Immature natural killer cell (primary cell): Measurements from ENCODE around the gene KCNIP4. TPM values are rescaled to one million over a fixed set of nuclear protein-coding genes. Genes with fewer than 3 reads are reported as not detected.

Experiments used
- DNase-seq, 3 donors: peaks; one replicate each; pipeline ENCODE4 v3.0.0; 2022; ENCODE audit warnings: mixed read lengths in 1 of 3
- H3K27ac Mint-ChIP-seq, 6 donors: one replicate each; pipeline ENCODE4 v1.8.0; 2020; ENCODE audit warnings: mixed read lengths in 6 of 6, mild to moderate bottlenecking in 5 of 6, inconsistent platforms in 4 of 6, moderate library complexity in 3 of 6
- H3K27me3 Mint-ChIP-seq, 3 donors: one replicate each; pipeline ENCODE4 v1.8.0; 2020 to 2021; ENCODE audit warnings: low read depth in 3 of 3, mild to moderate bottlenecking in 3 of 3, mixed read lengths in 3 of 3, moderate library complexity in 3 of 3, inconsistent platforms in 1 of 3
- H3K36me3 Mint-ChIP-seq, 3 donors: one replicate each; pipeline ENCODE4 v1.8.0; 2020; ENCODE audit warnings: mixed read lengths in 3 of 3, inconsistent platforms in 2 of 3, mild to moderate bottlenecking in 2 of 3
- H3K4me1 Mint-ChIP-seq, 2 donors: one replicate each; pipeline ENCODE4 v1.8.0; 2020; ENCODE audit warnings: inconsistent platforms in 2 of 2, mild to moderate bottlenecking in 2 of 2, mixed read lengths in 2 of 2, moderate library complexity in 1 of 2
- H3K4me3 Mint-ChIP-seq, 5 donors: one replicate each; pipeline ENCODE4 v1.8.0; 2020; ENCODE audit warnings: mild to moderate bottlenecking in 5 of 5, mixed read lengths in 5 of 5, inconsistent platforms in 3 of 5, moderate library complexity in 3 of 5
- H3K9me3 Mint-ChIP-seq, 6 donors: one replicate each; pipeline ENCODE4 v1.8.0; 2020; ENCODE audit warnings: mild to moderate bottlenecking in 6 of 6, mixed read lengths in 6 of 6, inconsistent platforms in 4 of 6, moderate library complexity in 3 of 6
- polyA plus RNA-seq, 3 donors: library from polyadenylated mRNA; unstranded; fragments of 300-500 nt; fragmentation: Illumina TruSeq; gene quantifications; one replicate each; pipeline ENCODE4 v1.2.3, GENCODE V29; 2021

Gene KCNIP4
- polyA plus RNA-seq, 3 donors from 2014 or later: 0.10 TPM; not detected in 2

DNA sequence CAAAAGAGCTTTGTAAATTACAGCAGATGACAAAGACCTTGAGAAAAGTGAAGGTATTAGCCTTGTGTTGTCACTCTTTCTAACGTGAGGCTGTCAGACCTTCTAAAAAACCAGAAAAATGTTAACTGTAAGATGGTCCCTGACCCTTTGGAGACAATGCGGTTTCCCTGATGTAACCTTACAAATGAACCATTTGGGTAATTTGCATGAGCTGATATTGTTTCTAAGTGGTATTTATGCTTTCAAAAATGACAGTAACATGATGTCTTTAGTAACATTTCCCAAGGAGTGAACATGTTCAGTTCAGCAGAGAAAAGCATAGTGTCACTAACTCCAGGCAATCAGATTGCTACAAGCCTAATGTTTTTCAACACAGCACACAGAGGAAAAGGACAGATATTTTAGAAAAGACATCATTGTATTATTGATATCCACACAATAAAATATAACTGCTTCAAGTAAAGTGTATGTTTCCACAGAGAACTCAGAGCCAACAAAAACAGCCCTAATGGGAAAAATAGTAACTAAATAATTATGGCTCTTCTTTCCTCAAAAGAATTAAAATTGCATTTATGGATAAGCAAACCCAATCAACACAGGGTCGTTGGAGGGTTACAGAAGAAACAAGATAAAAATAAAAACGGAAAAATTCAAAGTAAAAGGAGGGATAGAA lies 434.4 kb downstream of the KCNIP4 start:
- DNase-seq: no peak
- Mint-ChIP-seq H3K4me1 (no peaks in the 10 kb centered on the region), H3K27me3 (peaks cover 0 to 3% (median 0%) of the 10 kb centered on the region in 3 donors), H3K4me3 (no peak overlapping the region), H3K27ac (no peak overlapping the region), H3K9me3 (peaks cover 0 to 8% (median 0%) of the 10 kb centered on the region in 6 donors), H3K36me3 (no peaks in the 10 kb centered on the region)

DNA sequence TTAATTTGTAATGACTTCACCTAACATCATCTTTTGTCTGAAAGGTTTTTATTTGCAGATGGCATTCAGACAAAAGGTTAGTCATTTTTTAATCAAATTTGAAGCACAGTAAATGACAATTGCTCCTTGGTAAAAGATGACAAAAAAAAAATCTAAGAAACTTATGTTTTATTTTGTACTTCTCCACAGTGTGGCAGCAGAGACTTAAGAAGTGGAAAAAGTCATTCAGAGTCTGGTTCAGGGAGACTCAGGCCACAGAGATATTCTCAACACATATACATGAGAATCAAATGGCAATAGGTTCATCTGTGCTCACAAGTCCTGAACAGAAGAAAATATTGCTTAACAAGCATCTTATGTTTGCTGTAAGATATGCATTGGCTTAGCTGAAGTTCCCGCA lies 436.2 kb downstream of the KCNIP4 start:
- H3K36me3 Mint-ChIP-seq: no peaks in the 10 kb centered on the region
- no peaks in the 10 kb centered on the region for H3K4me1 Mint-ChIP-seq
- H3K4me3 Mint-ChIP-seq: no peak overlapping the region
- no peak overlapping the region for H3K27ac Mint-ChIP-seq
- peaks cover 0 to 3% (median 2%) of the 10 kb centered on the region in 3 donors for H3K27me3 Mint-ChIP-seq
- H3K9me3 Mint-ChIP-seq: peaks cover 0 to 6% (median 0%) of the 10 kb centered on the region in 6 donors
- no peak for DNase-seq

DNA sequence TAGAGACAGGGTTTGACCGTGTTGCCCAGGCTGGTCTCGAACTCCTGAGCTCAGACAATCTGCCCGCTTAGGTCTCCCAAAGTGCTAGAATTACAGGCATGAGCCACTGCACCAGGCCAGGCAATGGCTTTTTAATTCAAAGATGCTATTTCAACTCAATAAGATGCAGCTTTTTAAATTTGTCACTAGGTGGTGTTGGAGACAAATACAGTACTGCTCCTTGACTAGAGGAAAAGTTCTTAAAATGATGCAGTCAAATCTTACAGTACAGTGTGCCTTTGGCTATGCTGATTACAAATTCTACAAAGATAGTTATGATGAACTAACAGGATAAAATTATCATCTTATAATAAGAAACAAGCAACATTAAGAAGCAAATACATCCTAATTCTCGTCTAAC lies 441.1 kb downstream of the KCNIP4 start:
- Mint-ChIP-seq H3K9me3 (peaks cover 0 to 7% (median 0%) of the 10 kb centered on the region in 6 donors), H3K4me1 (no peaks in the 10 kb centered on the region), H3K36me3 (no peaks in the 10 kb centered on the region), H3K27ac (no peak overlapping the region), H3K27me3 (peaks cover 0 to 3% (median 2%) of the 10 kb centered on the region in 3 donors), H3K4me3 (no peak overlapping the region)
- DNase-seq: no peak

DNA sequence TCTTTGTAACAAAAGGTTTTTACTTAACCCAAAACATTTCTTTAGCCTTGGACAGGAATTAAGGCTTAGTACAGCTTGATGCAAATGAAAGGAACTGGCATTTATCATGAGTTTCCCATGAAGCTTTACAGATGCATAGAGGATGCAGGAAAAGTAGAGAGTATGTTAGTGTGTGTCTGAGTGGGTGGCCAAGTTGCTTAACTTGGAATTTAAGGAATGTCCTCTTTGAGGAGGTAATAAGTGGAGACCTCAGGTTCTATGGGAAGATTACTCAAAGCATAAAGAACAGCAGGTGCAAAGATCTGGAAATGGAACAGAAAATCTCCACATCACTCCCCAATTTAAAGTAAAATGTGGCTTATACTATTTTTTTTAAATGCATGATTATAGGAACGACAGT lies 457.9 kb downstream of the KCNIP4 start:
- H3K9me3 Mint-ChIP-seq: peaks cover 0 to 7% (median 4%) of the 10 kb centered on the region in 6 donors

DNA sequence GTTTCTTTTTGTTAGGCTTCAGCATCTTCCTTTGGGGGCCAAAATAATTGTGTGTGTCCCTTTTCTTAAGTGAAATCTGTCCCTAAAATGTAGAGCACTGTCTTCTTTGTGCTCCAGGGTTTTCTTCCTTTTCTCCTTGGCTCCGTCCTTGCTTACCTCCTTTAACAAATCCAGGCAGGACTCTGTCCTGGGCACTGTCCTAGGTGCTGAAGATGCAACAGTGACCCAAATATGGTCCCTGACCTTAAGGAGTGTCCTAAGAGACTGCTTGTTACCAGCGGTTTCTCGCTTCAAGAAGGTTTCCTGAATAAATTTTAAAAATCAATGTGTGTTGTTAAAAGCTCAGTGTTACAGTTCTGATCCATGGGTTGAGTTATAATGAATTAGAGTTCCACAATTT lies 471.8 kb downstream of the KCNIP4 start:
- Mint-ChIP-seq H3K4me1 (no peaks in the 10 kb centered on the region), H3K27ac (no peak overlapping the region), H3K4me3 (no peak overlapping the region), H3K36me3 (no peaks in the 10 kb centered on the region), H3K9me3 (peaks cover 0 to 7% (median 0%) of the 10 kb centered on the region in 6 donors), H3K27me3 (peaks cover 0 to 2% (median 0%) of the 10 kb centered on the region in 3 donors)
- no peak for DNase-seq

More for the DNA sequence above, 457.9 kb downstream of the KCNIP4 start:
- Mint-ChIP-seq H3K4me1 (no peaks in the 10 kb centered on the region), H3K27ac (no peak overlapping the region), H3K36me3 (no peaks in the 10 kb centered on the region), H3K4me3 (no peak overlapping the region), H3K27me3 (peaks cover 0 to 2% (median 0%) of the 10 kb centered on the region in 3 donors)
- no peak for DNase-seq

DNA sequence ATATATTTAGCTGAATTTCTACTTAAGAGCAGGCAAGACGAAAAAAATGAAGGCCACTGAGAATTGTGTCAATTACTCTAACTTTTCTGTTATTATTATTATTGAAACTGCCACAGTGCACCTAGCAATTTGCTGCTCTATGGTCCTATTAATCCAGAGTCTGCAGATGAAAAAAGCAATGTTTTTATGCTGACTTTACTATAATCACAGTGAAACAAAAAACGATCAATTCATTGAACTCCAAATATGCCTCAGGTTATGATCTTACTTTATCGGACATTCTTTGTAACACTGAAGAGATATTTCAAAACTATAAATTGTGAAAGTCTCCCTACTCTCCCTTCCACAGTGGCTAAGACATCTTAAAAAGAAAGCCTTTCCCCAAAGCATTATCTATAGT lies 474.4 kb downstream of the KCNIP4 start:
- H3K9me3 Mint-ChIP-seq: peaks cover 0 to 7% (median 0%) of the 10 kb centered on the region in 6 donors
- no peaks in the 10 kb centered on the region for H3K4me1 Mint-ChIP-seq
- H3K36me3 Mint-ChIP-seq: no peaks in the 10 kb centered on the region
- no peak overlapping the region for H3K4me3 Mint-ChIP-seq
- DNase-seq: no peak
- no peak overlapping the region for H3K27ac Mint-ChIP-seq
- peaks cover 0 to 2% (median 0%) of the 10 kb centered on the region in 3 donors for H3K27me3 Mint-ChIP-seq

DNA sequence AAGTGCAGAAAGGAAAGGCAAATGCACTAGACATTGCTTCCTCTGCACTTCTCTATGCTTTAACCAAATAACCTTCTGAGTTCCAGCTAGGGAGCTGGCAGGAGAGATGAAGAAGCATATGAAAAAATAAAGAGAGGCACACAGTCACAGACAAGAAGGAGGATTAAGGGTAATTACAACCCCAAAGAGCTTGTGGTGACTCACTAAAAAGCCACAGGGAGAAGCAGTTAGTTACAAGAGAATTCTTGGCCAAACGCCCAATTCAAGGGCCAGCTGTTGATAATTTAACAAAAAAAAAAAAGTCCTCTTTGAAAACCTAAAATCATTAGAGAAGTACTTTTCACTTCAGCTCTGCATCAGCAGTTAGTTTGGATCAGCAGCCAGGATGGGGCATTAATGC lies 478.0 kb downstream of the KCNIP4 start:
- Mint-ChIP-seq H3K36me3 (no peaks in the 10 kb centered on the region), H3K4me1 (no peaks in the 10 kb centered on the region), H3K27ac (no peak overlapping the region), H3K4me3 (no peak overlapping the region), H3K9me3 (peaks cover 0 to 6% (median 1%) of the 10 kb centered on the region in 6 donors), H3K27me3 (peaks cover 0 to 4% (median 2%) of the 10 kb centered on the region in 3 donors)
- no peak for DNase-seq

DNA sequence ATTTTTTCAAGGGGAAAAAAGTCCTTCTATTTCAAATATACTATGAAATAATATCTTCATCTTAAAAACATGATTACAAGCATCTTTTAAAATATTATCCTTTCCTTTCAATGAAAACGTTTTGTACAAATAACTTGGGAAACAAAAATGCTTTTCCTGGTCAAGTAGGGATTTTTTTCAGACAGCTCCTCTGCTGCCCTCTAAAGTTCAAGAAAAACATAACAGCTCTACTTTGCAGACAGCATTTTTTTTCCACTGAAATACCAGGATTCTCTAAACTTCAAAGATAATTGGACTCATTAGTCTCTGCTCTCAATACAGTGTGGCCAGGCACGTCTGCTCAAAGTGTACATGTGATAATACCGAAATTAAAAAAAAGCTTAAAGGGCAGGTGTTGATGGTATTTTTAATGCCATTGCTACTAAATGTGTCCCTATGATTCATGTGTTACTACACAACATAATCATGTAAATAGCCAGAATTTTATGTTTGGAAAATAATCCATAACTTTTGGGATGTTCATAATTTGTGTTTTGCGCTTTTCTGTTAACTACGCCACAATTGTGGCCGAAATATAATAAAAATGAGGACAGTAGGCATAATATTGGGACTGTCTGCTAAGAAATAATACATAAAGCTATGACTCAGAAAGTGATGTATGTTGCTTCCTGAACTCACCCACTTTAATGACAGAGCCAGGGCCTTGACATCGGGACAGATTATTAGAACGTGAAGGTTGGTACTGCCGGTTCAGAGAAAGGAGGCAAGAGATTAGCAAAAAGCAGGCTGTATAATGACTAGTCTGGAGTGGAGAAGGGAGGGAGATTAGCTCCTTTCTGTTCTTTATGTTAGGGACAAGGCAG lies 478.9 kb downstream of the KCNIP4 start:
- Mint-ChIP-seq H3K27me3 (peaks cover 0 to 4% (median 2%) of the 10 kb centered on the region in 3 donors), H3K4me1 (no peaks in the 10 kb centered on the region), H3K9me3 (peaks cover 0 to 6% (median 1%) of the 10 kb centered on the region in 6 donors), H3K4me3 (no peak overlapping the region), H3K36me3 (no peaks in the 10 kb centered on the region), H3K27ac (no peak overlapping the region)
- no peak for DNase-seq

DNA sequence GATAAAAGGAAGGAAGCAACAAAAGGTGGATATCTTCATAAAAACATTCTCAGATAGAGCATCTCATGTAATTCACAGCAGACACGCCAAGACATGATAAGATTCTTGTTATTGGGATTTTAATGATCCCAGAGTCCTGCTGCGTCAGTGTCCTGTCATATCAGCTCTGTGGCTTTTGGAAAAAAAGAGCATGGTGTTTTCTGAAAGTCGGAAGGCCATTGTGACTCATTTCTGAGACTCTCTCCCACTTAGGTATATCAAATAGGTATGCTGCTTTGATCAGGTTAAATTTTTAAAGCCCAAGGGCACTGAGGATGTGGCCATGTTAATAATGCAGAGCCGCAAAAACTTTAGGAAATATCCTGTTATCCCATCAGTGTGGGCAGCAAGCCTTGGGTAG lies 481.0 kb downstream of the KCNIP4 start:
- H3K27me3 Mint-ChIP-seq: peaks cover 0 to 4% (median 2%) of the 10 kb centered on the region in 3 donors
- no peaks in the 10 kb centered on the region for H3K36me3 Mint-ChIP-seq
- no peaks in the 10 kb centered on the region for H3K4me1 Mint-ChIP-seq
- no peak for DNase-seq
- peaks cover 0 to 5% (median 2%) of the 10 kb centered on the region in 6 donors for H3K9me3 Mint-ChIP-seq
- no peak overlapping the region for H3K27ac Mint-ChIP-seq
- H3K4me3 Mint-ChIP-seq: no peak overlapping the region

DNA sequence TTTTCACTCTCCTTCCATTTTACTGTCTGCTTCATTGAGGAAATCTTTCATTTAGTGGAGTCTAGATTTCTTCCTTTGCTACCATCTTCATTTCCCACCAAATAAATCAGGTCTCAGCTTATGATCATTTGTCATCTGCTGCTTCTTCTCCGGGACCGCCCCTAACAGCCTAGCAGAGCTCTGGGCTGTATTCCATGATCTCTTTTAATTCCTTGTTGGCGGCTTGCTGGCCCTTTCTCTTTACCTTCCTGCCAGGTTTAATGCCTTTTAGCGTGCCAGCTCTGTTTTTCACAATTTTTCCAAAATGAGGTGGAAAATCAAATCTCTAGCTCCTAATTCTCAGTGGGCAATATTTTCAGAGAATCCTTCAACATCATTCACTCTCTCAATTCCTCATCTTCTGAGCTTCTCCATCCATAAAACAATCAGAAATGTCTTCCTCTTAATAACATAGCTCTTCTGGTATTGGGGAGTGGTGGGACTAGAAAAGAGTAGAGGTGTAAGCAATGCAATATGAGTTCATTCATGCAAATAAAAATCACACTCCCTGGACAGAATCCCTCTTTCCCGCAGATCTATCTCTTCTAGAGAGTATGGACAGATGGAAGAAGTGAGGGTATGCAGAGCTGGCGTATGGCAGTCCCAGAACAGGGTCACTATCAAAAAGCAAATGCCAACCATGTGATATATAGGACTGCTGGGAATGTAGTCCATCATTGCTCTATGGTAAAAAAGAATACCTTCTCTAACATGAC lies 491.3 kb downstream of the KCNIP4 start:
- Mint-ChIP-seq H3K27ac (no peak overlapping the region), H3K36me3 (no peaks in the 10 kb centered on the region), H3K27me3 (peaks cover 0 to 2% (median 0%) of the 10 kb centered on the region in 3 donors), H3K9me3 (peaks cover 0 to 11% (median 5%) of the 10 kb centered on the region in 6 donors), H3K4me3 (no peak overlapping the region), H3K4me1 (no peaks in the 10 kb centered on the region)
- DNase-seq: no peak

DNA sequence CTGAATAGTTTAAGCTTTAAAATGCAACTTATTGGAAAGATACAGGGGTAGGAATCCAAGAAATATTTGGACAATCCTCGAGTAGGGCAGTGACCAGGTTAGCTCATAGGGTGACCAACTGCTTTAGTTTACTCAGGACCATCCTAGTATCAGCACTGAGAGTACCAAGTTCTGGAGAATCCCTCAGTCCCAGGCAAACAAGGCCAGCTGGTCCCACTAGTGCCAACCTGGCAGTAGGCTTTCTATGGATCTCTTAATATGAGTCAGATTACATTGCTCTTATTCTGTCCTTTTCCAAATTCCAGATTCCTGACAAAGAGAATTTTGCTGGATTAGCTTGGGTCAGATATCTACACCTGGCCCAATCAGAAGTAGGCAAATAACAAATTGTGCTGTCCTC lies 493.7 kb downstream of the KCNIP4 start:
- DNase-seq: no peak
- H3K4me1 Mint-ChIP-seq: no peaks in the 10 kb centered on the region
- no peak overlapping the region for H3K27ac Mint-ChIP-seq
- no peak overlapping the region for H3K4me3 Mint-ChIP-seq
- H3K36me3 Mint-ChIP-seq: no peaks in the 10 kb centered on the region
- peaks cover 0 to 9% (median 5%) of the 10 kb centered on the region in 6 donors for H3K9me3 Mint-ChIP-seq
- peaks cover 0 to 2% (median 0%) of the 10 kb centered on the region in 3 donors for H3K27me3 Mint-ChIP-seq

DNA sequence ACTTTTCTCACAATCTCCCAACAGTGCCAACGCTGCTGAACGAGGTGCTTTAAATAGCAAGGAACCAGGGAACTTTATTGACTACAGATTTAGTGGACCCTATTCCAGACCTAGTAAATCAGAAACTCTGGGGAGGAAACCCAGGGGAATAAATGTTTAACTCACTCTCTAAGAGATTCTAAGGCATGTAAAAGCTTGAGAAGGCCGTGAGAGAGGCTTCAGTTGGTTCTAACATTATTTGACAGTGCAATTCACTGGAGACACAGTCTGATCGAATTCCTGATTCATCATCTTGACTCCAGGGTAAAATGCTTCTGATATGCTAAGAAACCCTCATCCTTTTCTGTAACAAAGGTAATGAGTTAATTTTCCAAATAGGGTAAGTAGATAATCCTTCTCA lies 494.4 kb downstream of the KCNIP4 start:
- DNase-seq: no peak

DNA sequence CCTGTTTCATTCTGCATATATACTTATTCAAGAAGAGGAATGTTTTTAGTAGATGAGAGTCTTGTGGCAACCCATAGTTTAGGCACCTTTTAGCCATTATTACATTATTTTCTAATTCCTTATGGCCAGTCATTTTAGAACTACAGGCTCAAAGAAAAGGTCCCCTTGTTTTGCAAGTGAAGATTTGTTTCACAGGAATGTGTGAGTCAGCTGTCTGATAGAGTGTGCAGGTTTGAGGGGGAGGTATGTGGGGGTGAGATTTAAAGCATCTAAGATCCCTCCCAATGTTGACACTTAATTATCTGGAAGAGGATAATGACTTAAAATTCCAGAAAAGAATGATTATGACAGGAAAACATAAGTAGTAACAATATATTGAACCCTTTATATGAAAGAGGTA lies 495.6 kb downstream of the KCNIP4 start:
- no peaks in the 10 kb centered on the region for H3K4me1 Mint-ChIP-seq
- peaks cover 0 to 2% (median 1%) of the 10 kb centered on the region in 3 donors for H3K27me3 Mint-ChIP-seq
- H3K9me3 Mint-ChIP-seq: peaks cover 0 to 9% (median 5%) of the 10 kb centered on the region in 6 donors
- no peaks in the 10 kb centered on the region for H3K36me3 Mint-ChIP-seq
- no peak for DNase-seq
- no peak overlapping the region for H3K27ac Mint-ChIP-seq
- no peak overlapping the region for H3K4me3 Mint-ChIP-seq

More for the DNA sequence above, 494.4 kb downstream of the KCNIP4 start:
- Mint-ChIP-seq H3K36me3 (no peaks in the 10 kb centered on the region), H3K9me3 (peaks cover 0 to 9% (median 5%) of the 10 kb centered on the region in 6 donors), H3K4me3 (no peak overlapping the region), H3K4me1 (no peaks in the 10 kb centered on the region), H3K27me3 (peaks cover 0 to 2% (median 1%) of the 10 kb centered on the region in 3 donors), H3K27ac (no peak overlapping the region)
